GM12865 (cell line): ENCODE measurements around the gene NFATC4.
"Not testable (repeated sequence)": the region's sequence is repeated elsewhere in the genome, so short reads cannot be mapped to it uniquely, and the experiment has no call there.

Experiments
- DNase-seq: peaks from one replicate; pipeline ENCODE4 v3.0.0; 2010; ENCODE audit warnings: low read depth
- H3K4me3 ChIP-seq: 2 replicates; pipeline ENCODE4 v1.5.1; 2011; ENCODE audit warnings: mild to moderate bottlenecking, low read depth, low read length, control low read depth
- TF ChIP-seq, protein P1 (sequence below): IDR thresholded peaks from 2 replicates; pipeline ENCODE4 v1.5.1; 2011; ENCODE audit warnings: low read length, control low read depth, low read depth, inconsistent platforms; ENCODE audit not compliant: insufficient read depth; ENCODE audit errors: missing control alignments

NFATC4 gene

DNA sequence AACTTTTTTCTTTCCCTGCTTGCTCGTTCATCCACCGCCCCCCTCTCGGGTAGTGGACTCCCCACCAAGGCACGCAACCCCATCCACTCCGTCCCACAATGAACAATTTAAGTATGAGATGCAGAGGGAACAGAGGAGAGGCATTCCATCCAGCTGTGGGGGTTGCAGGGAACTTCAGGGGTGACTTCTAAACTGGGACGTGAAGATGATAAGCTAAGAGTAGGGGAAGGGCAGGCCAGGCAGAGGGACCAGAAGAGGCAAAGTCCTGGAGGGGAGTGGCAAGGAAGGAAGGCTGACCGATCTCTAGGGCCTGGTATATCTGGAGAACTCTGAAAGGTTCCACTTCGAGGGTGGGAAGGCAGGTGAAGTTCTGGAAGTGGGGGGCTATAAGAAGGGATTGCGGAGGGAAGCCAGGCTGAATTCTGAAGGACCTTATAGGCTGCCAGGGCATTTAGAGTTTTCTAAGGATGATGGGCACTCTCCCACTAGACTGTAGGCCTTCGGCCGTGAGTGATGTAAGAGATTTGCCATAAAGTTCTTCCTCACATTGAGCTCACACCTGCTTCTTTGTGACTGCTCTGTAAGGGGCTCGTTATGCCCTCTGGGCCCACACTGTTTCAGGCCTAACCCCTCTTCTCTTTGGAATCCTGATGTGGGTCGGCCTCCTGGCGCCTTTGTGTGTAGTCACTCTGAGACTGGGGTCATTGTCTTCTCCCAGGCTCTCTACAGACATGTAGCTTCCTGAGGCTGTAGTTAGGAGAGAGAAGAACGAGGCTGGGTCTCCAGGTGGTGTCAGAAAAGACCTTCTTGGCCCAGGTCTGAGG, 12.1 kb downstream of the NFATC4 start:
- TF ChIP-seq, protein P1, sequence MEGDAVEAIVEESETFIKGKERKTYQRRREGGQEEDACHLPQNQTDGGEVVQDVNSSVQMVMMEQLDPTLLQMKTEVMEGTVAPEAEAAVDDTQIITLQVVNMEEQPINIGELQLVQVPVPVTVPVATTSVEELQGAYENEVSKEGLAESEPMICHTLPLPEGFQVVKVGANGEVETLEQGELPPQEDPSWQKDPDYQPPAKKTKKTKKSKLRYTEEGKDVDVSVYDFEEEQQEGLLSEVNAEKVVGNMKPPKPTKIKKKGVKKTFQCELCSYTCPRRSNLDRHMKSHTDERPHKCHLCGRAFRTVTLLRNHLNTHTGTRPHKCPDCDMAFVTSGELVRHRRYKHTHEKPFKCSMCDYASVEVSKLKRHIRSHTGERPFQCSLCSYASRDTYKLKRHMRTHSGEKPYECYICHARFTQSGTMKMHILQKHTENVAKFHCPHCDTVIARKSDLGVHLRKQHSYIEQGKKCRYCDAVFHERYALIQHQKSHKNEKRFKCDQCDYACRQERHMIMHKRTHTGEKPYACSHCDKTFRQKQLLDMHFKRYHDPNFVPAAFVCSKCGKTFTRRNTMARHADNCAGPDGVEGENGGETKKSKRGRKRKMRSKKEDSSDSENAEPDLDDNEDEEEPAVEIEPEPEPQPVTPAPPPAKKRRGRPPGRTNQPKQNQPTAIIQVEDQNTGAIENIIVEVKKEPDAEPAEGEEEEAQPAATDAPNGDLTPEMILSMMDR = no peak
- H3K4me3 ChIP-seq = no peak overlapping the region
- DNase-seq = no peak

DNA sequence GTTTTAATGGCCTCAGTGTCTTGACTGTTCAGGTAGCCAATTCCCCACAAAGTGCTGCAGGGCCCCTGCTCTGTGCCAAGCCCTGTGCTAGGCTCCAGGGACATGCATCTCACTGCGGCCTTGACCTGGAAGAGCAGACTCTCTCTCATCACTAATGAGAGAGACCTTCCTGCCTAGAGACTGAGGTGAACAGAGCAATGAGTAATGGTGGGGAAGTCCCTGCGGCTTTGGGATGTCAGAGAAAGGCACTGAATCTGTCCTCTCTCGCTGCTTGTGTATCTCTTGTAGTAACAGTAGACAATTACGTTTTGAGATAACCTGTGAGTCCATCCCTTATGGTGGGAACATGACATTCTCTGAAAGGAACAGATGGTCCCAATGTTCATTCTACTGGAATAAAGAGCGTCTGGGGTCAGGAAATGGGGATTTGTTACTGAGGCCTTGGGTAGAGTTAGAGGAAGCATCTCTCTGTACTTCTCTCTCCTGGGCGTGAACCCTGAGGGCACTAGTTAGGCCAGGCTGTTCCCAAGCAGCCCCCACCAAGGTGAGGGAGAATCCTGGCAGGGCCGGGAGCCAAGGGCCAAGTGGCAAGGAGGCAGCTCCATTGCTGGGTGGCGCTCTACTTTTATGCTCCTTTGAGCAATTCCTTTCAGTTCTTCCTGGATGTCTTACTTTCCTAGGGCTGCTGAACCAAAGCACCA, 13.5 kb downstream of the NFATC4 start:
- no peak overlapping the region for H3K4me3 ChIP-seq
- no peak for DNase-seq
- TF ChIP-seq, protein P1 = no peak

DNA sequence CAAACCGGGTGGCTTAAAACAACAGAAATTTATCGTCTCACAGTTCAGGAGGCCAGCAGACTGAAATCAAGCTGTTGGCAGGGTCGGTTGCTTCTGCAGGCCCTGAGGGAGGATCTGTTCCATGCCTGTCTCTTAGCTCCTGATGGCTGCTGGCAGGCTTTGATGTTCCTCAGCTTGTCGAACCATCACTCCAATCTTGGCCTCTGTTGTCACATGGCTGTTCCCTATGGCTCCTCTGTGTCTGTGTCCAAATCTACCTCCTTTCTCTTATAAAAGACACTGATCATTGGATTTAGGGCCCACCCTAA, 14.0 kb downstream of the NFATC4 start:
- TF ChIP-seq, protein P1 = no peak
- no peak for DNase-seq
- no peak overlapping the region for H3K4me3 ChIP-seq

DNA sequence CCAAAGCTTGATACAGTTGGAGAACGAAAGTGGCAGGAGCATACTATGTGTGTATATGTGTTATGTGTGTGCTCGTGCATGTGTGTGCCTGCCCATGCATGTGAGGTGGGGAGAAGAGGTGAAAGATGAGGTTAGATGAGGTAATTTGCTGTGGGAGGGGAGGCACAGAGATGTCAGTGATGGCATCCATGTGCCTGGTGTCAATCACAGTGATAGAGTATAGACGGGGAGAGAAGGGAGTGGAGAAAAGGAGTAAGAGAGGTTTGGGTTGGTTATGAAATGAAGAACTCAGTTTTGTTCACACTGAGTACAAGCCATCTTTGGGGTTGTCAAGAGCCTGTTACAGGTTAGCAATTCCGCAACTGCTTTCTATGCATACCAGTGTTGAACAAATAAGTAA, 16.2 kb downstream of the NFATC4 start:
- TF ChIP-seq, protein P1 = no peak
- no peak overlapping the region for H3K4me3 ChIP-seq
- no peak for DNase-seq

DNA sequence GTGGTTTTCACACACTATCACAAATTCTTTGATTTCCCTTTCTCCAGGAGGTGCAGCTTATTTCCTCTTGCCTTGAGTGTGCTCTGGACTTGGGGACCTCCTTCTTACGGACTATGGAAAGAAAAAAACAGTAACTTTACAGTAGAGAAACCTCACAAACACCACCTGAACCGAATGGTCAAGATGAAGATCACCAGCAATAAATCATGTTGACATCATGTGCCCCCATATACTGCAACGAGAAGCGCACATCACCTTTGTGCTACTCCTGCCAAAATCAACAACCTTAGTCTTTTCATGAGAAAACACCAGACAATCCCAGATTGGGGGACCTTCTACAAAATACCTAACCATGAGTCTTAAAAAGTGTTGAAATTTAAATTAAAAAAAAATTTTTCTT, 17.5 kb downstream of the NFATC4 start:
- no peak overlapping the region for H3K4me3 ChIP-seq
- TF ChIP-seq, protein P1 = no peak
- no peak for DNase-seq

DNA sequence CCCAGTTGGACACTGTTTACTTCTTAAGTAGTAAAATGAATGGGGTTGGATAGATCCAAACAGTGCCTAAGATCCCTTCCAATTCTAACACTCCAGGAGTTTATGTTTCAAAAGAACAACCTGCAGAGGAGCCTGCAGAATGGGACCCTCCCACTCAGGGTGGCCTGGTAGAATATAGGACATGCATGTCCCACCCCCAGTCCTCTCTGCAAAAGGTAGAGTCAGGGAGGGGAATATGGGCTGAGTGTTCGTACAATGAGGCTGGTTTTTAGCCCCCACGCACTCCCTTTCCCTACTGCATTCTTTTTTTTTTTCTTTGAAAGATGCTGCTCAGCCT, 19.0 kb downstream of the NFATC4 start:
- no peak overlapping the region for H3K4me3 ChIP-seq
- DNase-seq = no peak
- TF ChIP-seq, protein P1 = no peak

DNA sequence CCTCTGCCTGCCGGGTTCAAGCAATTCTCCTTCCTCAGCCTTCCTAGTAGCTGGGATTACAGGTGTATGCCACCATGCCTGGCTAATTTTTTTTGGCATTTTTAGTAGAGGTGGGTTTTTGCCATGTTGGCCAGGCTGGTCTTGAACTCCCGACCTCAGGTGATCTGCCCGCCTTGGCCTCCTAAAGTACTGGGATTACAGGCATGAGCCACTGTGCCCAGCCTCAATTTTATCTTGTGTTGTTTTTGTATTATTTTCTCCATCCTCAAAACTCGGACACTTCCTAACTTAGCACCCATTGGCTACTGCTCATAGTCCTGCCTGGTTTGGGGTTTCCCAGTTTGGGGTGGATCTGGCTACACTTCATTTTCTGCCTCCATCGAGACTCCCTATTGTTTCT, 19.6 kb downstream of the NFATC4 start:
- not testable (repeated sequence) for DNase-seq

More for the DNA sequence above, 19.6 kb downstream of the NFATC4 start:
- not testable (repeated sequence) for H3K4me3 ChIP-seq
